Measurements from ENCODE around the gene PRDM13. TPM values are rescaled to one million over a fixed set of nuclear protein-coding genes. Genes with fewer than 3 reads are reported as not detected.
"Not testable (repeated sequence)": the region's sequence is repeated elsewhere in the genome, so short reads cannot be mapped to it uniquely, and the experiment has no call there.

Gene PRDM13
- not detected in 2 replicates for total RNA-seq

DNA sequence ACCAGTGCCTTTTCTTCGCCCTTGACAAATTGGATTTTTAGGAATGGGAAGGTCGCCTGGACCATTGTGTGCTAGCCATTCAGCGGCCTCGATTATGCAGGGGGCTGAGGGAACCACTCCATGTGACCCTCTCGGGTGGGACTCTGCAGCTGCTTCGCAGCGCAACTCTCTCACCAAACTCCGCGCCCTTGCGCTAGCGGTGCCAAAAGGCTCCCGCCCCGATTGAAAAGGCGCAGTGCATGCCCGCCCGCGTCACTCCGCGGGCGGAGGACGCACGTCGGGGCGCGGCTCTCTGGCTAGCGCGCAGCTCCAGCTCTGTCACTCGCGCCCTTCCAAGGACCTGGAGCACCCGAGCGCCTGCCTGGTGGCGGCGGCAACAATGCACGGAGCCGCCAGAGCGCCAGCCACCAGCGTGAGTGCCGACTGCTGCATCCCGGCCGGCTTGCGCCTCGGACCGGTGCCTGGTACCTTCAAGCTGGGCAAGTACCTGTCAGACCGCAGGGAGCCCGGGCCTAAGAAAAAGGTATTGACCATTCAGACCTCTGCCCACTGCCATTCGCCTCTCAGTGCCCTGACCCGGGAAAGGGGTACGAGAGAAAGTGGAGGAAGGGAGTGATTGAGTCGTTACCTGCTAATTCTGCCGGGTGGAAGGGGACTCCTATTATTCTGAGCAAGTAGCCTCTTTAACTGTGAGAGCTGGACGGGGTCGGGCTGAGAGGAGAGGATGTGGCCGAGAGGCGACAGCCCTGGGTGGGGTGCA, at the start of gene PRDM13:
PRDM13 (plus strand) TSS at position 178 of the 760 bp plus-strand sequence; CDS start at position 380, 202 bp downstream.
- DNase-seq: no peak

DNA sequence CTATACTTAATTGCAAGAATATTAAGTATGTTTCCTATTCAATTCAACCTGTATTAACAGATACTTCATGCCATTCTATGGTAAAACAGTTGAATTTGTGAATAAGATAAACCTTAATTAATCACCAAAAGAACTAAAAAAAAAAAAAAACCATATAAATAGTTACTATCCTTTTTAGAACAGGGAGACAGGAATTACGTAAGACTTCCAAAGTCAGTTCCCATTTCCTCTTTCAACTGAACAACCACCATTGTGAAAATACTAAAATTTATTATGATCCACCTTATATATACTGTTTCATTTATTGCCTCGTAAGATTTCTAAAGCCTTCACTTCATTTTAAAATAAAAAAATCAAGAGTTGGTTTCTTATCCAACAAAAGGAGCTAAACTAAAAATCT, 47.6 kb upstream of the PRDM13 start:
- DNase-seq: no peak

- no peak for DNase-seq
Measured at GRCh38 chr6:99560668-99561067, 46.0 kb upstream of the PRDM13 start.

DNA sequence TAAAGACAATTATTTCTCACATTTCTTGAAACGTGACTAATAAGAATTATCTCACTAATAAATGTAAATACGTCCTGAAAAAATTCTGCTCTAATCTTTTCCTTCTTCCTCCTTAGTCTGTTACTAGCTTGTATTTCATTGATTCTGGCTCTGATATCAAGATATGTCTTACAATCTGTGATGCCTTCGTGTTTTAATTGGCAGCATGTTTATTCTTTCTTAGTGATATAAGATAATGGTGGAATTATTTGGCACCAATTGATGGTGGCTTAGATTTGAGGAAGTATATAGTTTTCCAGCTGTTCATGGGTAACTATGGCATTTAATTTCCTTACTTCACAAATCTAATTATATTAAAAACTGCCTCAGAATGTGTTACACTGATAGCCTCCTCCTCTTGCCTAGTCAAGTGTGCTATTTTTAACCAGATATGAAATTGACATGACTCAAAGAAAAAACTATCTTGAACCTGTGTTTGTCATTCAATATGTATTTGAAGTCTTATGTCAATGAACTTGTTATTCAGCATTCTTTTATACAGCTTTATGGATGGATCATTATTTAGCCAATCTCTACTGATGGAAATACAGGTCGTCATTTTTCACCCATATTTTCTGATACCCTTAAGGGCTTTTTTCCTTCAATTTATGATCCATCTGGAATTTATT, 43.4 kb upstream of the PRDM13 start:
- no peak for DNase-seq

GRCh38 chr6:99568103-99568933, 38.3 kb upstream of the PRDM13 start, which contains the start of gene CCNC:
CCNC (minus strand) TSS chr6:99568660; CDS start chr6:99568527, 133 bp downstream.
- DNase-seq: peak; percentile 98

GRCh38 chr6:99573980-99574617, 32.5 kb upstream of the PRDM13 start:
- DNase-seq: no peak

DNA sequence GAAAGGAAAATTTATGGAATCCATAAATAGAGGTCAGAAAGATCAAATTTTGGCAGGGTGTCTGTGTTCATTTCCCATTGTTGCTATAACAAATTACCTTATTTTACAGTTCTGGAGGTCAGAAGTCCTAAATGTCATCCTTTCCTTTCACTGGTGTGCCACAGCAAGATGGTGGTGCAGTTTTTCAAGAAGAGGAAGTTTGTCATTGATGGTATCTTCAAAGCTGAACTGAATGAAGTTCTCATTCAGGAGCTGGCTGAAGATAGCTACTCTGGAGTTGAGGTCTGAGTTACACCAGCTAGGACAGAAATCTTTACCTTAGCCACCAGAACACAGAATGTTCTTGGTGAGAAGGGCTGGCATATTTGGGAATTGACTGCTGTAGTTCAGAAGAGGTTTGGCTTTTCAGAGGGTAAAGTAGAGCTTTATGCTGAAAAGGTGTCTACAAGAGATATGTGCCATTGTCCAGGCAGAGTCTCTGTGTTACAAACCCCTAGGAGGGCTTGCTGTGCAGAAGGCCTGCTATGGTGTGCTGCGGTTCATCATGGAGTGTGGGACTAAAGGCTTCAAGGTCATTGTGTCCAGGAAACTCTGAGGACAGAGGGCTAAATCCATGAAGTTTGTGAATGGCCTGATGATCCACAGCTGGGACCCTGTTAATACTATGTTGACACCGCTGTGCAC, 30.9 kb upstream of the PRDM13 start:
- no peak for DNase-seq

DNA sequence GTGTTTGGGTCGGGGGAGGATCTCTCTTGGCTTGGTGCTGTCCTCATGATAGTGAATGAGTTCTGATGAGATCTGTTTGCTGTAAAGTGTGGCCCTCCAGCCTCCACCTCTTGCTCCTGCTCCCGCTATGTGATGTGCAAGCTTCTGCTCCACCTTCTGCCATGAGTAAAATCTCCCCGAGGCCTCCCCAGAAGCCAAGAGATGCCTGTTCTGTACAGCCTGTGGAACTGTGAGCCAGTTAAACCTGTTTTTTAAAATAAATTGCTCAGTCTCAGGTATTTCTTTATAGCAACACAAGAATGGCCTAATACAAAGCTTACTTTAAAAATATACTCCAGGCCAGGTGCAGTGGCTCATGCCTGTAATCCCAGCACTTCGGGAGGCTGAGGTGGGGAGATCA, 26.9 kb upstream of the PRDM13 start:
- DNase-seq: no peak

- DNase-seq: no peak
Measured at GRCh38 chr6:99587792-99588191, 18.8 kb upstream of the PRDM13 start.

DNA sequence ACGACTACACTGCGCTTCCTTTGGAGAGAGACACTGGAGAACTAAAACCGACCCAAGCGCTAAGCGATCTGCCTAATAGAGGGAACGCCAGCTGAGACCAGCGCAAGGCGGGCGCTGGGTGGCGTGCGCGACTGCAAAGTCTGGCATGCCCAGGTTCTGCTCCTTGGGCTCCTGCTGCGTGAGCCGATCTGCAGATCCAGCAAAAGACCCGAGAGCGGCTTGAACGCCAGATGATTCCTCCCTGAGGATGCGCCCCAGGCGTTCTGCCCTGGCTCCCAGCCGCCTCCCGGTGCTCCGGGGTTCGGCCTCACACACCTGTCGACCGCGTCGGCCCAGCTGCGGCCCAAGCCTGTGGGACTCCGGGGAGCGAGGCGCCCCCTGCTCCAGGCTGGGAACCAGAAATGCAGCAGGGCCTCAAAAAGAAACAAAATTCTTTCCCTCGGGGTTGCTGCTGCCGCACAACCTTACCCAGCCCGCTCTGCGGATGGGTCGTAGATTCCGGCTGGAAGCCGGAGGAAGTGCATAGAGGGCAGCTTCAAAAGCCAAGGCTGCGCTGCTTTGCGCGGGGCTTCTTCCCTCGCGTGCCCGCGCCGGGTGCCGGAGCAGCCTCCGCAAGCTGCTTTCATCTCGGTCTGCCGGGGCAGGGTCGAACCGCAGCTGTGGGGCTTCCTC, 17.9 kb upstream of the PRDM13 start:
- peak; percentile 78 for DNase-seq

DNA sequence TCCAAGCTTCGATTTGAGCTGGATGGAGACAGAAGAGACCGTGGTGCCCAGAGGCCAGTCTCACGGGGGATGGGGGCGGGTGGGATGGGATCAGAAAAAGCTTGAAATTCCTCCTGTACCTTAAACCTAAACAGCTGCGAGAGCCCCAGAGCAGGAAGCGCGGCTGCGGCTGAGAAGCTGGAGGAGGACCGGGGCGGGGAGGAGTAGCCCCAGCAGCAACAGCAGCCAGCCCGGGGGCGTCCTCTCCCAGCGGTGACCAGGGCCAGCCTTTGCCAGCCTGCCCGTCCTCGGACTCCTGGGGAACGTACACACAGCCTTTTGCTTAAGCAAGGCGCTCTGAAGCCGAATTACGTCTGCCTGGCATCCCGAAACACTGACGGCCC, 17.4 kb upstream of the PRDM13 start:
- DNase-seq: no peak

DNA sequence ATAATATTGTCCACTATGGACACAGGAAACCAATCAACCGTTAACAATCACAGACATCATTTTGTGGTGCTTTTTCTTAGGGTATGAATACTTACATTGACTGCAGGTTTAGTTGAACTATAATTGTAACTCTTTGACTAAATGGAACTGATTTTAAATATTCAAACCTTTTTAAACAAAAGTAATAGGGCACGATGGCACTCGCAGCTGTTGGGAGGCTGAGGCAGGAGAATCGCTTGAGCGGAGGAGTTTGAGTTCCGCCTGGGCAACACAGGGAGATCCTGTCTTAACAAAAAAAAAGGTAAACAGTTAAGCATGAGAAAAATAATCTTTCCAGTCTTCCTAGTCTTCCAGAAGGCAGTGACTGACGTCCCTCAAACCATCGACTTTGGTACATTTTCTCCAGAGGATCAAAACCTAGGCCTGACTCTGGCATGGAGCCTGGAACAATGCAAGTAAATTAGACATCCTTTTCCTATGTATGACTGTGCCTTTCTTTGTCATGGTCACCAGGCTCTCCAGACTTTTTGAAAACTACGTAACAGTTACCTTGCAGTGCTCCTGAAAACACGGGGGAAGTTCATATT, 16.6 kb upstream of the PRDM13 start:
- no peak for DNase-seq

GRCh38 chr6:99590728-99591672, 15.6 kb upstream of the PRDM13 start:
- no peak for DNase-seq

- DNase-seq: no peak
Measured at GRCh38 chr6:99591673-99592364, 14.8 kb upstream of the PRDM13 start.

DNA sequence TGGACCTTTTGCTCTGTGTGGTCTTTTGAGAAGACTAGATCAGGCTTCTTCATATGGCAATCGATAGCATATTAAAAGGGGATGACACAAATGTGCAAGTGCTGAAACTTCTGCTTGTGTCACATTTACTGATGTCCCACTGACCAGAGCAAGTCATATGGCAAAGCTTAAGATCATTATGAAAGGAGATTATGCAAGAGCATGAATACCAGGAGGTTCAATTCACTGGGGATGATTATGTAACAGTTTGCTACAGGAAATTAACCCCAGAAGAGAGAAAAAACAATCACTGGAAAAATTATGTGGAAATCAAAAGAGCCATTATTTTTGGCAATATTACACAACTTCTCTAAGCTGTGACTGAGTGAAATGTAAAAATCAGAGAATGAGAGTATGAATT, 13.7 kb upstream of the PRDM13 start:
- no peak for DNase-seq

DNA sequence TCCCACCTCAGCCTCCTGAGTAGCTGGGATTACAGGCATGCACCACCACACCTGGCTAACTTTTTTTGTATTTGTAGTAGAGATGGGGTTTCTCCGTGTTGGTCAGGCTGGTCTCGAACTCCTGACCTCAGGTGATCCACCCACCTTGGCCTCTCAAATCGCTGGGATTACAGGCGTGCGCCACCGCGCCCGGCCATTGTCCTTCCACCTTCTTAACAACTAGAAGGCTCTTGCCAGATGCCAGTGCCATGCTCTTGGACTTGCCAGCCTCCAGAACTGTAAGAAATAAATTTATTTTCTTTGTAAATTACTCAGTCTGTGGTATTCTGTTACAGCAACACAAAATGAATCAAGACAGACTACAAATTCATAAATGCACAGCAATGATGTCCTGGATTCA, 11.9 kb upstream of the PRDM13 start:
- not testable (repeated sequence) for DNase-seq

GRCh38 chr6:99602520-99603420, 3.9 kb upstream of the PRDM13 start:
- DNase-seq: no peak
